NCI-H748 (cell line): Measurements from ENCODE around the gene SEMA7A.
A peak's percentile ranks its signal among the peaks of the same experiment; 100 is the strongest.

Source experiments
- DNase-seq: peaks from one replicate; lab custom pipeline; 2025; ENCODE audit not compliant: unreplicated experiment; lab: John Stamatoyannopoulos, UW

The SEMA7A gene

GRCh38 chr15:74451861-74452835 is 18.4 kb upstream of the SEMA7A start:
- DNase-seq, result no peak

- DNase-seq, result no peak
These were observed 17.6 kb upstream of the SEMA7A start for GRCh38 chr15:74451322-74451721.

GRCh38 chr15:74449643-74450205 is 16.0 kb upstream of the SEMA7A start:
- DNase-seq, result no peak

- no peak for DNase-seq
These were observed 15.3 kb upstream of the SEMA7A start for GRCh38 chr15:74449095-74449494.

DNA sequence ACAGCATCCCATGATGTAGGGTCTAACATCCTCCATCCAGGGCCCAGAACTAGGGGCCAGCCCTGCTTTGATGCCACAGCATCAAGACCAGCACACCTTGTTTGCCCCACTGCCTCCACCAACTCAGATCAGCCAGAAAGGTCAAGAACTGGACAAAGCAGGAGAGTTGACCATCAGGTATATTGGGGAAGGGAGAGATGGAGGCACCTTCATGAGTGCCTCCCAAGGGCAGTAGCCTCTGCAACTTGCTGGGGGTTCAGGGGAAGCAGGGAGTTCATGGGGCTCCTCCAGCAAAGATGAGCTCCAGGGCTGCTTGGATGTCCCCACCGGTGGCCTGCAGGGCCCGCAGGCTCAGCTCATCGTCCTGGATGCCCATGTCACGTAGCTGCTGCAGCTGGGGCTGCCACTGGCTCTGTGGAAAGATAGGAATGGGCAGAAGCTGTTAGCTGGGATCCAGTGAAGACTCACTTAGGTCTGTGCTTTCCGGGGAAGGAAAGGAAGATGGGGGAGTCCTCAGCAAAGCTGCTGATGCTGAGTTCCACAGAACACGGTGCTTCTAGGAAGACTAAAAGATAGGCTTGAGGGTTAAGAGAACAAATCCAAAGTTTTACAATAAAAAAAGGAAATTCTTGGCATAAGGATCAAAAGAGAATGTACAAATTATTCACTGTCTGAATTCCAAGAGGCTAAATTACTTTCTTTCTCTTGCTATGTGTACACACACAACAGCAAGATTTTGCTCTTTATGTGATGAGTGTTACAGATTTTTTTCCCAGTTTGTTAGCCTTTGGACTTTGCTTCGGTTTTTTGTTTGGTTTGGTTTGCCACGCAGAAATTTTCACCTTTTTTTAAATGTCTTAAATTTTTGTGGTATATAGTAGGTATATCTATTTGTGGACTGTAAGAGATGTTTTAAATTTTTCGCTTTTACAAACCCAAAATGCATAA is 12.3 kb upstream of the SEMA7A start:
- no peak for DNase-seq

DNA sequence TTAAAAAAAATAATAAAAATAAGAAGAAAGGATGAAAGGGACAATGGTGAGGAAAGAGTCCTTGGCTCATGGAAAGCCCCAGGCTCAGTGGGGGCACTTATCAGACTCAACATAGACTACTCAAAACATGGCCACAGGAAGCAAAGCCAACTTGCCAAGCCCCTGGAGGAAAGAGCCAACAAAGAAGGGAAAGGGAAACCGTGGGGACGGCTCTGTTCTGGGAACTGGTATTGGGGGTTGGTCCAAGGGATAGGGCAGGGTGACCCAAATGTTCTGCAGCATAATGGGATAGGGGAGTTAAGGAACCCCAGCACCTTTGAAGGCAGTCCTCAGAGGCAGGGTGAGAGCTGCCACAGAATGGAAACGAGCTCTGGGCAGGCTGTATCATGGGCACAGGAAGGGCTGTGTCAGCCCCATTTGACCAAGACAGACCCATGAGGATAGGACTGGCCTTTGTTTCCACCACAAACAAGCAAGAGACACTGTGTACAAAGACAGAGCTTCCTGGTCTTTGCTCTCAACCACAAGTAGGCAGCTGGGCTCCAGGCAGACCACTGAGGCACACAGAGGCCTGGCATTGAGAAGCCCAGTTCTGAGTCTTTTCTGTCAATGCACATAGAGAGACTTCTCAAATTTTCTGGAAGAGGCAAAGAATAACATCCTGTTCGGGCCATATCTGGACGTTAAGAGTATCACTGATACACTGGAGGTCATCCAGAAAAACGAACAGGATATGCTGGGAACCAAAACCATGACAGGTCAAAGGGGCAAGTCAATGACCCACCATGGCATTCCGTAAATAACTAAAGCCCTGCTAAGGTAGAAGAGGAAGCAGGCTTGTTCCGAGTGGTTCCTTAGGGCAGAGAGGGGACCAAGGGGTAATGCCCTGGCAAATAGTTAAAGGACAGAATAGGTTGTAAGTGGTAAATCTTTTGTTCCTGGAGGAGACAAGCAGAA is 10.6 kb upstream of the SEMA7A start:
- DNase-seq, result no peak

GRCh38 chr15:74443100-74443909 is 9.5 kb upstream of the SEMA7A start:
- no peak for DNase-seq

DNA sequence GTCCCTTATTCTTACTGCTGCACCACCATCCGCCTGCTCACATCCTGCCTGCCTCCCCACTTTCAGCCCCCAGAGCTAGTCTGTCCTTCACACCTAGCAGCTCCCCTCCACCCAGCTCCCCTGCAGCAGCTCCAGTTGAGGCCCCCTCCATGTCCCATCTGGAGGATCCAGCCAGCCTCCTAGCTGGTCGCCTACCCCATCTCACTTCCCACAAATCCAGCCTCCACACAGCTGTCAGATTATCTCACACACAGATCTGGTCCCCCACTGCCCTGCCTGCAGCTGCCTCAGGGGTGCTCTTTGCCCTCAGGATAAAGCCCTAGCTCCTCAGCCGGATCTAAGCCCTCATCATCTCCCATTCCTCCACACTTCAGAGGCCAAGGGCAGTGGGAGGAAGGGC is 8.8 kb upstream of the SEMA7A start:
- no peak for DNase-seq

DNA sequence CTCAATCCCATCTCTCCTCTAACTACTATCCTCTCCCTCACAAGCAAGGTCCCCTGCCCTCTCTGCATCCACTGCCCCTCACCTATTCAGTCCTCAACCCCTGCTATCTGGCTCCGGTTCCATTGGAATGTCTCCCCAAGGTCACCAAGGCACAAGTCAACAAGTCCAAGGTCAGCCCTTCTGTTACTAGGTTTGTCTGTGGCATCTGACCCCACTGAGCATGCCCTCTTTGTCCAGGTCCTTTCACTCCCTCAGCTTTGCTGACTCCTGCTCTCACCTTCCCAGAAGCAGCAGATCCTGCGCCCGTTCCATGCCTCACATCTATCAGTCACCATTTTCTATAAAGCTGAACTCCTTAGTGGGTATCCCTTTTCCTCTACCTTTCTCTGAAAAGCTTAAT is 8.3 kb upstream of the SEMA7A start:
- no peak for DNase-seq

- DNase-seq, result no peak
These were observed 7.6 kb upstream of the SEMA7A start for GRCh38 chr15:74441248-74441941.

DNA sequence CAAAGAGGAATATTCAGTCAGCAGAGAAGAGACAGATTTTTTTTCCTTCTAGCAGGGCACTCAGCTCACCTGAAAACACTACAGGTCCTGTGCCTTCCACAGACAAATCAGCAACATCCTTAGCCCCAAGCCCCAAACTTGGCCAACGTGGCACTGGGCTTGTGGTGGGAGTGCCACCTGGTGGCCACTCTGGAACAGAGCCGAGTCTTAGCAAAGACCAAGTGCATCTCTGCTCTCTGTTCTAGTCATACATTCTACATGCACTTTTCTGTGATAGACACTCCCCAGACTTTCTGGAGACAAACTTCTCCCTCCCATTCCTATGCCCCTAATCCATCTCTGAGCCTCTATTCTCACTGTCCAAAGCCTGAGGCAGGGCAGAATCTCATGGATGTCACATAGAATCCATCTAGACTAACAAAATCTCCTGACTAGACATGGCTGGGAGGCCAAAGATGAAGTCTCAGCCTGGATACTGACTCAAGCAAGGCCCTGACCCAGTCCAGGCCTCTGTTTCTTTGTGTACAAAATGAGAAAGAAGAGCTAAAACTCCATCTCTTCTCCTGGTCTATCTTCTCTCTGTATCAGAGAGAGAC is 5.1 kb upstream of the SEMA7A start:
- peak; percentile 52 for DNase-seq

GRCh38 chr15:74438206-74438605 is 4.4 kb upstream of the SEMA7A start:
- no peak for DNase-seq

- DNase-seq, result no peak
These were observed 742 bp upstream of the SEMA7A start for GRCh38 chr15:74434263-74435136.

DNA sequence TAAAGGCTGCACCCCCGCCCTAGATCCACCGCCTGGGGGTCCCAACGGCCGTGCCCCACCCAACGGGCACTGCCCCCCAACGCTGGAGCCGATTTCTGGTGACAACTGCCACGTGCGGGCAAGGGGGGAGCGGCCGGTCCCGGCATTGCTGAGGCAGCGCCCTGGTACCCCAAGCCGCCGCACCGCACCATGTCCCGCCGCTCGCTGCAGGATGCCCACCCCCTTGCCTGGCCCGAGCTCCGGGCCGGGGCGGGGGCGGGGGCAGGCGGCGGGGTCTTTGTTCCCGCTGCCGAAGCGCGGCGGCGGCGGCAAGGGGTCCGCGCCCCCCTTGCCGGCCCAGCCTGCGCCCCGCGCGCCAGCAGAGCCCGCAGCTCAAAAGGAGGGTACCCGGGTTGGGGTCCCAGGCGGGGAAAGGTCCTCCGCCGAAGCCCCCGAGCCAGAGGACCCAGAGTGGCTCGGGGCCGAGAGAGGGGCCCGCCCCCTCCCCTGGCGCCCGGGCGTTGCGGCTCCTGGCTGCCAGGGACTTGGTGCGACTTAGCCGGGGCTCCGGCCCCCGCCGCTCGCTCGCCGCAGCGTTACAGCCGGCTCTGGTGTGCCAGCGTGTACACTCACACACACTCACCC is 678 bp downstream of the SEMA7A start:
- peak; percentile 49 for DNase-seq

DNA sequence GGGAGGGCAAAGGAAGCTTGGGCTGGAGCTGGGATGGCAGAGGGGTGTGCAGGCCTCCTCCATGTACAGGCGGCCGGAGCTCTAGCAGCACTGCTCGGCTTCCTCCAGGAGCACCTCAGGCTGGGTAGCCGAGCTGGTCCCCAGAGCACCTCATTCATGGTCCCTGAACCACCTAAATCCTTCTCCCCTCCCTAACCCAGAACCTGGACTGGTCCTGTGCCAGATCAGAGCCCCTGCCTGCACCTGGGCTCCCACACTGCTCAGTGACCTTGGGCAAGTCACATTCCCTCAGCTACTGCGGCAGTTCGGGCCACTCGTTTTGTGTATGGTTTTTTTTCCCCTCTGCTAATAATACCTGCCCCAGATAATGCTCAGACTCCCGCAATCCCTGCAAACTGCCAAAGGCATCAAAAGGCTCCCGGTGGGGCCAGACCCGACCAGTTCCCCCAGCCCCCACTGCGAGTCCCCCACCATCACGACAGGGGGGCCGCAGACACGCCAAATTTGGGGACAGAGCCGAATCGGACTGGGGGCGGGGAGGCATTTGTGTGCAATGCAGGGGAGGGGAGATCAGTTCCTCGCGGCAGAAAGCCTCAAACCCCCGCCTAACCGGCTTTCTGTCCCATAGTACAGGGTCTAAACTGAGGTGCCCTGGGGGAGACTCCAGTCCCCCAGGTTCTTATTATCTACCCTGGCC is 1.3 kb downstream of the SEMA7A start:
- no peak for DNase-seq

DNA sequence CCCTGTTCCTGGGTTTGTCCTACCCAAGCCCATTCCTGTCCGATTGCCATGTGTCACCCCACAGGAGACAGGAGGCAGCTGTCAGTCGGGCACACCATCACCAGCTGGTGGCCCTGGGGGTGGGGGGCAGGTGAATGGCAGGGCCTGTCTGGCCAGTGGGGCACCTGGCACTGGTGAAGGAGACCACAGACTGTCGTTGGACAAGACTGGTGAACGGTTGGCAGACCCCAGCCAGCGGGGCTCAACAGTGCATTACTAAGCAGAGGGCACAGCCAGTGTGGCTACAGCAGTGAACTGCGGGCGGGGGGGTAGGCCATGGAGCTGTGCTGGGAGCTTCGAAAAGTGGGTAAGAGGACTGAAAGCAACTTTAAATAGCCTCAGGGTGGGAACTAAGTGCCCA is 2.1 kb downstream of the SEMA7A start:
- no peak for DNase-seq
